ENCODE data around the gene UNC5CL.
A peak's percentile ranks its signal among the peaks of the same experiment; 100 is the strongest.

- TF ChIP-seq CTCF (IDR thresholded peaks at IDR 0.05): peak in 2 of 4 experiments; percentile 40 to 49
- peak; percentile 93 for TF ChIP-seq POLR2AphosphoS5 (IDR thresholded peaks at IDR 0.05)
Measured at GRCh38 chr6:41073203-41073967, 34.4 kb upstream of the UNC5CL start.
